Naive B cell (primary cell): ENCODE measurements around the gene PAF1. TPM values are rescaled to one million over a fixed set of nuclear protein-coding genes. Genes with fewer than 3 reads are reported as not detected.

Experiments
- ATAC-seq, 2 donors: fragments of 150-1000 bp; cut with Tn5 transposase; 2 replicates each; pipeline ENCODE4 v1.10.0; 2021; ENCODE audit warnings: low read depth in 2 of 2, mild to moderate bottlenecking in 2 of 2, moderate library complexity in 2 of 2
- DNase-seq: peaks from one replicate; pipeline ENCODE4 v3.0.0; 2022
- H3K27ac Mint-ChIP-seq, 6 donors: one replicate each; pipeline ENCODE4 v1.8.0; 2020 to 2022; ENCODE audit warnings: mild to moderate bottlenecking in 6 of 6, mixed read lengths in 6 of 6, moderate library complexity in 5 of 6, inconsistent platforms in 2 of 6
- H3K27me3 Mint-ChIP-seq, 3 donors: one replicate each; pipeline ENCODE4 v1.8.0; 2021 to 2022; ENCODE audit warnings: mixed read lengths in 3 of 3, mild to moderate bottlenecking in 1 of 3
- H3K36me3 Mint-ChIP-seq, 2 donors: one replicate each; pipeline ENCODE4 v1.8.0; 2020 to 2022; ENCODE audit warnings: mixed read lengths in 2 of 2, inconsistent platforms in 1 of 2, mild to moderate bottlenecking in 1 of 2
- H3K4me1 Mint-ChIP-seq, 3 donors: one replicate each; pipeline ENCODE4 v1.8.0; 2020 to 2022; ENCODE audit warnings: mixed read lengths in 3 of 3, inconsistent platforms in 1 of 3, mild to moderate bottlenecking in 1 of 3, moderate library complexity in 1 of 3
- H3K4me3 Mint-ChIP-seq, 8 donors: one replicate each; pipeline ENCODE4 v1.8.0; 2020 to 2022; ENCODE audit warnings: mild to moderate bottlenecking in 8 of 8, mixed read lengths in 8 of 8, moderate library complexity in 8 of 8, inconsistent platforms in 2 of 8
- H3K9me3 Mint-ChIP-seq, 7 donors: one replicate each; pipeline ENCODE4 v1.8.0; 2020 to 2022; ENCODE audit warnings: mixed read lengths in 7 of 7, mild to moderate bottlenecking in 5 of 7, inconsistent platforms in 2 of 7, moderate library complexity in 1 of 7
- polyA plus RNA-seq, 6 donors: library from polyadenylated mRNA; unstranded; fragments of 300-500 nt; fragmentation: Illumina TruSeq; gene quantifications; one replicate each; pipeline ENCODE4 v1.2.3, GENCODE V29; 2021; ENCODE audit warnings: low read depth in 6 of 6

The PAF1 gene
- polyA plus RNA-seq, 6 donors from 2014 or later: 11.6 to 62.4 (median 41.0) TPM

DNA sequence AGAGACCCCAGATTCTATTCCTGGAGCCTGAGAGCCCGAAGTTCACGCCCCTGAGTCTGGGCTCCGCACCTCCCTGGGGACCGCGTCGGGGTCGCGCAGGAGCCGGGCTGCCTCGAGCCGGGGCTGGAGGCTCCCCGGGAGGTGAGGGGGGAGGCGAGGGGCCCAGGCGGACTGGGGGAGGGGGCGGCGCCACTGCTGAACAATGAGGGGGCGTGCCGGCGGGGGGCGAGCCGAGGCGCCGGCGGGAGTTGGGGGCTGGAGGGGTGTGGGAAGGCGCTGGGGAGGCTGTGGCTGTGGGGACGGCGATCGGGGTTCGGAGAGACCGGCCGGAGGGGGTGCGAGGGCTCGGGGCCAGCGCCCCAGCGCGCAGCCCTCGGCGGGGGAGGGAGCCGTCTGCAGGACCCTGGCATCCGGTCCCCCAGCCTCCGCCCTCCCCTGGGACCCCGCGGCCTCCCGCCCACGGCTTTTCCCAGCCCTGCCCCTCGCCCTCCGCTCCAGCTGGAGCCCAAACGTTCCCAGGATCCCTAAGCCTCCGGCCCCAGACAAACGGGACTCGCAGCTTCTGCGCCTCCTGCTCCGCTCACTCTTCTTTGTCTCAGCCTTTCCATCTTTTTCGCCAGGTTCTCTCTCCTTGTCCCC lies 22.5 kb upstream of the PAF1 start:
- DNase-seq (no peak), ATAC-seq (no peak)
- peaks cover 0 to 2% (median 1%) of the 10 kb centered on the region in 7 donors for H3K9me3 Mint-ChIP-seq
- H3K4me1 Mint-ChIP-seq: peaks cover 41 to 54% (median 51%) of the 10 kb centered on the region in 3 donors
- H3K36me3 Mint-ChIP-seq: peaks cover 7 to 8% of the 10 kb centered on the region in 2 donors
- peaks cover 0 to 7% (median 0%) of the 10 kb centered on the region in 3 donors for H3K27me3 Mint-ChIP-seq
- peak overlapping the region; percentile 85 to 100 (median 98) for H3K27ac Mint-ChIP-seq
- peak overlapping the region; percentile 83 to 99 (median 96) for H3K4me3 Mint-ChIP-seq

DNA sequence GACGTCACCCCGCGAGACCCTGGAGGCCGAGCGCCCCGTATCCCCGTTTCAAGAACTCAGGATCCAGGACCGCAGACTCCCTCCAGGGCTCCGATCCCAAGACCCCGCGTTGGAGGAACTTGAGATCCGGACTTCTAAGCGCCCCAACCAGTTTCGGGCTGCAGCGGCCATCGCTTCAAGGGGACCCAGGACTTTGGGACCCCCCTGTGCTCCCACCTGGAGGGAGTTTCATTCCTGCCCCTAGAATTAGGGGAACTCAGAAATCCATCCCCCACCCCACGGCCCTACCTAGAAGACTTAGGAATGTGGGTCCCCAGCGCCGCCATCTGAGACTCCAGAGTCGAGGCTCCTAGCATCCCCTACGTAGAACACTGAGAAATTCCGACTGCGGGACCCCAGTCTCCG lies 22.0 kb upstream of the PAF1 start:
- peak overlapping the region; percentile 68 to 100 (median 99) for H3K27ac Mint-ChIP-seq
- ATAC-seq: no peak

DNA sequence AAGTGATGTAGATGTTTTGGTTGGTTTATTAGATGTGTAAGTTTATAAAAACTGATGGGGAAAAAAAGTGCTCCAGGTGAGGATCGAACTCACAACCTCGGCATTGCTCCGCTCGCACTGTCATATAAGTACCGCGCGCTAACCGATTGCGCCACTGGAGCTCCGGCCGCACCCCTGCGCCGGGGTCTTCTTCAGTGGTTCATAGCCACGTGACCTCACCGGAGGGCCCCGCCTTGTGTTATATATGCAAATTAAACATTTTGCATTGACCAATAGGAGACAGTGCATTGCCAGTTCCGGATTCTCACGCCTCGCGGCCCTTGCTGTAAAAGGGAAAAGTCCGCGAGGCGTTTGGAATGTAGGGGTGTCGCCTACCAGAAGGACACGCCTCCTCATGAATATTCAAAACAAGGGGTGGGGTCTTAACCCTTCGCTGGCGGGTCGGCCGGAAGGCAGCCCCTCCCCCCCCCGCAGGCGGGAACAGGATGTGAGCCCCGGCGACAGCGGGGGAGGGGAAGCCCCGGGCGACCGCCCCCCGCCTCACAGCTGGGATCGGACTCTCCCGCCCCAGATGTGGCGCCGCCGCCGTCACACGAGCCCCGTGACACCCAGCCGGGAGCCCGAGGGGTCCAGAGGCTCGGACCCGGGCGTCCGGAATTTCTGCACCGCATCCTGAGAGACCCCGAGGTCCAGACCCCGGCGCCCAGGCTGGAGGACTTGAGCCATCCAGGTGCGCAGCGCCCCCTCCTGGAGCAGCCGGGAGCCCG lies 21.4 kb upstream of the PAF1 start, which contains the start of gene PLEKHG2:
PLEKHG2 (plus strand) TSS at position 570 of the 767 bp plus-strand sequence. CDS start 1,418 bp downstream, outside the sequence.
- Mint-ChIP-seq H3K4me3 (peak within 1 kb of the TSS; percentile 83 to 99 (median 96)), H3K36me3 (peaks cover 8 to 18% of the 10 kb centered on the region in 2 donors), H3K9me3 (peaks cover 0 to 2% (median 1%) of the 10 kb centered on the region in 7 donors), H3K4me1 (peaks cover 41 to 63% (median 51%) of the 10 kb centered on the region in 3 donors), H3K27ac (peak within 1 kb of the TSS; percentile 98 to 100 (median 100)), H3K27me3 (peaks cover 0 to 7% (median 0%) of the 10 kb centered on the region in 3 donors)
- DNase-seq (peak; percentile 98), ATAC-seq (peak; percentile 56 to 58)

More for the DNA sequence above, 22.0 kb upstream of the PAF1 start:
- H3K27me3 Mint-ChIP-seq: peaks cover 0 to 7% (median 0%) of the 10 kb centered on the region in 3 donors
- no peak for DNase-seq
- H3K9me3 Mint-ChIP-seq: peaks cover 0 to 2% (median 1%) of the 10 kb centered on the region in 7 donors
- H3K4me3 Mint-ChIP-seq: peak overlapping the region; percentile 83 to 99 (median 96)
- peaks cover 7 to 14% of the 10 kb centered on the region in 2 donors for H3K36me3 Mint-ChIP-seq
- peaks cover 43 to 60% (median 54%) of the 10 kb centered on the region in 3 donors for H3K4me1 Mint-ChIP-seq

DNA sequence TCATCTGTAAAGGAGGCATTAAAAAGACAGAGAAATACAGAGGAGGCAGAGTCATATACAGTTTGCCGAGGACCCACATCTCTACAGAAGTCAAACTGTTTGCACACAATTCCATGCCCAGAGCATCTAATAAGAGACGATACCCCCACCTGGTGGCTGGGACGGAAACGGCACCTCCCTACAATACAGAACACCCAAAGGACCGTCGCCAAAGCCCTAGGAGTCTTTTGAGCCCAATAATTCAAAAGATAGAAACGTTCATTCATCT lies 20.9 kb upstream of the PAF1 start:
- Mint-ChIP-seq H3K4me1 (peaks cover 41 to 68% (median 49%) of the 10 kb centered on the region in 3 donors), H3K27ac (peak overlapping the region; percentile 98 to 100 (median 100)), H3K27me3 (peaks cover 0 to 7% (median 0%) of the 10 kb centered on the region in 3 donors), H3K9me3 (peaks cover 0 to 2% (median 1%) of the 10 kb centered on the region in 7 donors), H3K4me3 (peak overlapping the region; percentile 83 to 99 (median 96)), H3K36me3 (peaks cover 13 to 18% of the 10 kb centered on the region in 2 donors)
- ATAC-seq: peak; percentile 28 to 31
- DNase-seq: peak; percentile 93

DNA sequence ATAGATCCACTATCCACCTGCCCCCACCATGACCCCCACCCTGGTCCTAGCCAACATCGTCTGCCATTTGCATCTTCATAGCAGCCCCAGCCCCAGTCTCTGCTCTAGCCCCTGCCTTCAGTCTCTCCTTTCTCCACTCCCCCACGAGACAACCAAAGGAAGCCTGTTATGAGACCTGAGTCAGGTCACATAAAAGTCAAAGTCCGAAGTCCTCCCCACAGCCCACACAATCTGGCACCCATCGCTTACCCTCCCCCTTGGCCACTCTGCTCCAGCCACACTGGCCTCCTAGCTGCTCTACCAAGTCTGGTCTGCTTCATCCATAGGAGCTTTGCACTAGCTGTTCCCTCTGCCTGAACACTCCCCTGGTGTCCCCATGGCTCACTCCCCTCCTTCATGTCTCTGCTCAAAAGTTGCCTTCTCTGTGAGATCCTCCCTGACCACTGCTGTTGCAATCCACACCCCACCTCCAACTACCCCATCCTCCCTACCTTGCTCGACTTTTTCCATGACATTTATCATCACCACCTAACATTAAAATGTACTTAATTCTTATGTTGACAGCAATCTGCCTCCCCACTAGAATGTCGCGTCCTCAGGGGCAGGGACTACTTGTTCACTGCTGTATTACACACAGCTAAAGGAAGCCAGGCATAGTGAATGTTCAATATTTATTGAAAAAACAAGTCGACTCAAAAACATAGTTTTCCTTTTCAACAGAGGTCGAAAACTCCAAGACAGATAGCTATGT lies 20.4 kb upstream of the PAF1 start:
- peaks cover 0 to 7% (median 0%) of the 10 kb centered on the region in 3 donors for H3K27me3 Mint-ChIP-seq
- DNase-seq (peak; percentile 45), ATAC-seq (no peak)
- peaks cover 42 to 70% (median 51%) of the 10 kb centered on the region in 3 donors for H3K4me1 Mint-ChIP-seq
- H3K36me3 Mint-ChIP-seq: peaks cover 13 to 18% of the 10 kb centered on the region in 2 donors
- peak overlapping the region; percentile 98 to 100 (median 100) for H3K27ac Mint-ChIP-seq
- peaks cover 0 to 2% (median 1%) of the 10 kb centered on the region in 7 donors for H3K9me3 Mint-ChIP-seq
- peak overlapping the region; percentile 83 to 99 (median 96) for H3K4me3 Mint-ChIP-seq

DNA sequence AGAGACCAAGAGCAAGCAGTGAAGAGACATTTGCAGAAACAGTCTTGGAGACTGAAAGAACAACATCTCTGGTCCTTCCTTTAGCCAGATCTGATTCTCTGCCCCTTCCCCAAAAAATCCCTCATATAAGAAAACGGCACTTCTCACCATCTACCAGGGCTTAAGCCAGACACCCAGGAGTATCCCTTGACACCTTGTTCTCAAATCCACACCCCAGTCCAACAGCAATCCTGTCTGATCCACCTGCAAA lies 19.9 kb upstream of the PAF1 start:
- ATAC-seq: no peak
- DNase-seq: no peak
- Mint-ChIP-seq H3K9me3 (peaks cover 0 to 2% (median 1%) of the 10 kb centered on the region in 7 donors), H3K4me3 (peak overlapping the region; percentile 83 to 99 (median 96)), H3K27me3 (peaks cover 0 to 7% (median 0%) of the 10 kb centered on the region in 3 donors), H3K36me3 (peaks cover 13 to 18% of the 10 kb centered on the region in 2 donors), H3K4me1 (peaks cover 47 to 74% (median 55%) of the 10 kb centered on the region in 3 donors), H3K27ac (peak overlapping the region; percentile 98 to 100 (median 100))

DNA sequence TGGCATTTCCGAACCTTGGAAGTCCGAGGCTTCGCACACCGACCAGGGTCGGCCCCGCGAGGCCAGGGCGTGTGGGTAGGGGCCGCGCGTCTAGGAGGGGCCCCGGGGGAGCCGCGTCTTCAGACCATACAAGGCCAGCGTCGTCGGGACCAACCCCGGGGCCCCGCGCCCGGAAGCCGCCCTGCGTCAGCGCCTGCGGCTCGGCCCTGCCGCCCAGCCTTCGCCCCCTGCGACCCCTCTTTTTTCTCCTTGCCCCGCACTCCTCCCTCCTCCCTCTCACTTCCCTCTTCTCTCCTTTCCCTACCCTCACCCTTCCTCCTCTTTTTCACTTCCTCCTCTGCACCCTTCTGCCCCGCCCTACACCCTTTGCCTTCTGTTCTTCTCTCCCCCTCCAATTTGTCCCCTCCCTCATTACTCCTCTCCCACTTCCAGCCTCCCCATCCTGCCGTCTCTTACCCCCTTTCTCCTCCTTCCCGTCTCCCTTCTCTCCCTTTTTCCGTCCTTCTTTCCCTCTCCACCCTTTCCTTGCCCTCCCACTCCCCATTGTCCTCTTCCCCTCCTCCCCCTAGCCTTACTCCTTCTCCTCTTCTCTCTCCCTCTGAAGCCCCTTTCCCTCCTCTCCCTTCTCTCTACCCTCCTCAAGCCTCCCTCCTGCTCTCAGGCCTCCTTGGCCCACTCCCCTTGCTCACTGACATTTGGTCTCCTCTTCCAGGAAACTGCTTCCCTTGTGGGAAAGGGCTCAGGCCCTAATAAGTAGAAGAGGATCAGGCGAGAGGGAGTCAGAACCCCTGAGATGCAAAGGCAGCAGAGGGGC lies 19.3 kb upstream of the PAF1 start:
- peaks cover 0 to 7% (median 0%) of the 10 kb centered on the region in 3 donors for H3K27me3 Mint-ChIP-seq
- peaks cover 13 to 18% of the 10 kb centered on the region in 2 donors for H3K36me3 Mint-ChIP-seq
- ATAC-seq (peak; percentile 33 to 37), DNase-seq (peak; percentile 93)
- H3K4me1 Mint-ChIP-seq: peaks cover 52 to 75% (median 56%) of the 10 kb centered on the region in 3 donors
- H3K9me3 Mint-ChIP-seq: peaks cover 0 to 2% (median 1%) of the 10 kb centered on the region in 7 donors
- H3K27ac Mint-ChIP-seq: peak overlapping the region; percentile 98 to 100 (median 100)
- H3K4me3 Mint-ChIP-seq: peak overlapping the region; percentile 83 to 99 (median 96)

DNA sequence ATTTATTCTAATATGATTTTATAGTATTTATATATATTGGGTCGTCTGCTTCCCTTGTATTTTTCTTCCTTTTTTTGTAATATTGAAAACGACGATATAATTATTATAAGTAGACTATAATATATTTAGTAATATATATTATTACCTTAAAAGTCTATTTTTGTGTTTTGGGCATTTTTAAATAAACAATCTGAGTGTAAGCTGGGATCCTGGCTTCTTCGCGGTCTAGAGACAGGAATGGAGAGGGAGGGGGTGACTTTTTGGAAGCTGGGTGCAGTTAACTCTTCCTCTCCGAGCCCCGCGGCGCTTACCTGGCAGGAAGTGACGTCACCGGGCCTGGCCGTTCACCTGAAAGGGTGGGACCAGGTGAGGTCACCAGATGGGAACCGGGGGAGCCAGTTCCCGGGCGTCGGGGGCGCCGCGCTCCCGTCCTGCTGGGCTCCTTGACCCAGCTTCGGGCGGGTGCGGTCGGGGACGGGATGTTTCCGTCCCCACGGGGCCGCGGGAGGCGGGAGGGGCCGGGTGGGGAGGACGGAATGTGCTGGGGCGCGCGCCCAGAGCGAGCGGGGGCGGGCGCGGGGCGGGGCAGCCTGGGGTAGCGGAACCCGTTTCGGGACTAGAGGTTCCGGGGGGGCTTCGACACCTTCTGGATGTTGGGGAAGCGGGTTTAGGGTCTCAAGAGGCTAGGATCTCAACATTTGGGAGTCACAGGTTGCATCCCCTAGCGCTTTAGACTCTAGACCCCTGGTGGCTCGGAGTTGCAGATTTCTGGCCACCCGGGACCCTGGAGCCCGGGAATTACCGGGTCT lies 18.5 kb upstream of the PAF1 start:
- H3K27me3 Mint-ChIP-seq: peaks cover 0 to 7% (median 0%) of the 10 kb centered on the region in 3 donors
- H3K27ac Mint-ChIP-seq: peak overlapping the region; percentile 98 to 100 (median 100)
- ATAC-seq (peak; percentile 5), DNase-seq (peak; percentile 81)
- H3K4me3 Mint-ChIP-seq: peak overlapping the region; percentile 83 to 99 (median 98)
- peaks cover 0 to 2% (median 1%) of the 10 kb centered on the region in 7 donors for H3K9me3 Mint-ChIP-seq
- H3K4me1 Mint-ChIP-seq: peaks cover 56 to 73% (median 57%) of the 10 kb centered on the region in 3 donors
- peaks cover 13 to 18% of the 10 kb centered on the region in 2 donors for H3K36me3 Mint-ChIP-seq

DNA sequence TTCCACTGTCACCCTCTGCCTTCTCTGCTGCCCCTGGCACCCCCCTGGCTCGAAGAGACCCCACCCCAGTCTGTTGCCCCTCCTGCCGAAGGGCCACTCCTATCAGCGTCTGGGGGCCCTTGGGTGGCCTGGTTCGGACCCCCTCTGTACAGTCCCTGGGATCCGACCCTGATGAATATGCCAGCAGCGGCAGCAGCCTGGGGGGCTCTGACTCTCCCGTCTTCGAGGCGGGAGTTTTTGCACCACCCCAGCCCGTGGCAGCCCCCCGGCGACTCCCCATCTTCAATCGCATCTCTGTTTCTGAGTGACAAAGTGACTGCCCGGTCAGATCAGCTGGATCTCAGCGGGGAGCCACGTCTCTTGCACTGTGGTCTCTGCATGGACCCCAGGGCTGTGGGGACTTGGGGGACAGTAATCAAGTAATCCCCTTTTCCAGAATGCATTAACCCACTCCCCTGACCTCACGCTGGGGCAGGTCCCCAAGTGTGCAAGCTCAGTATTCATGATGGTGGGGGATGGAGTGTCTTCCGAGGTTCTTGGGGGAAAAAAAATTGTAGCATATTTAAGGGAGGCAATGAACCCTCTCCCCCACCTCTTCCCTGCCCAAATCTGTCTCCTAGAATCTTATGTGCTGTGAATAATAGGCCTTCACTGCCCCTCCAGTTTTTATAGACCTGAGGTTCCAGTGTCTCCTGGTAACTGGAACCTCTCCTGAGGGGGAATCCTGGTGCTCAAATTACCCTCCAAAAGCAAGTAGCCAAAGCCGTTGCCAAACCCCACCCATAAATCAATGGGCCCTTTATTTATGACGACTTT lies 17.7 kb upstream of the PAF1 start:
- DNase-seq: no peak
- H3K27ac Mint-ChIP-seq: peak overlapping the region; percentile 98 to 100 (median 100)
- H3K36me3 Mint-ChIP-seq: peaks cover 13 to 18% of the 10 kb centered on the region in 2 donors
- H3K4me3 Mint-ChIP-seq: peak overlapping the region; percentile 83 to 98 (median 97)
- H3K27me3 Mint-ChIP-seq: peaks cover 0 to 7% (median 0%) of the 10 kb centered on the region in 3 donors
- peaks cover 48 to 73% (median 54%) of the 10 kb centered on the region in 3 donors for H3K4me1 Mint-ChIP-seq
- ATAC-seq: no peak
- peaks cover 0 to 2% (median 1%) of the 10 kb centered on the region in 7 donors for H3K9me3 Mint-ChIP-seq

DNA sequence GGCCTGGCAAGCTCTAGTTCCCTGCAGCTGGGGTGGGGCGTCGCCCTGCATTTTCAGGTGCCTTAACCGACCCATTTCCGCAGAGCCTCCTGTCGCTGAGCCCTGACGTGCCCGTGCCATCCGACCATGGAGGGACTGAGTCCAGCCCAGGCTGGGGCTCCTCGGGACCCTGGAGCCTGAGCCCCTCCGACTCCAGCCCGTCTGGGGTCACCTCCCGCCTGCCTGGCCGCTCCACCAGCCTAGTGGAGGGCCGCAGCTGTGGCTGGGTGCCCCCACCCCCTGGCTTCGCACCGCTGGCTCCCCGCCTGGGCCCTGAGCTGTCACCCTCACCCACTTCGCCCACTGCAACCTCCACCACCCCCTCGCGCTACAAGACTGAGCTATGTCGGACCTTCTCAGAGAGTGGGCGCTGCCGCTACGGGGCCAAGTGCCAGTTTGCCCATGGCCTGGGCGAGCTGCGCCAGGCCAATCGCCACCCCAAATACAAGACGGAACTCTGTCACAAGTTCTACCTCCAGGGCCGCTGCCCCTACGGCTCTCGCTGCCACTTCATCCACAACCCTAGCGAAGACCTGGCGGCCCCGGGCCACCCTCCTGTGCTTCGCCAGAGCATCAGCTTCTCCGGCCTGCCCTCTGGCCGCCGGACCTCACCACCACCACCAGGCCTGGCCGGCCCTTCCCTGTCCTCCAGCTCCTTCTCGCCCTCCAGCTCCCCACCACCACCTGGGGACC lies 16.9 kb upstream of the PAF1 start:
- peak; percentile 1 to 2 for ATAC-seq
- Mint-ChIP-seq H3K9me3 (peaks cover 0 to 2% (median 1%) of the 10 kb centered on the region in 7 donors), H3K27me3 (peaks cover 0 to 7% (median 0%) of the 10 kb centered on the region in 3 donors), H3K27ac (peak overlapping the region; percentile 98 to 100 (median 100)), H3K4me3 (peak overlapping the region; percentile 83 to 98 (median 97)), H3K36me3 (peaks cover 13 to 18% of the 10 kb centered on the region in 2 donors), H3K4me1 (peaks cover 49 to 76% (median 55%) of the 10 kb centered on the region in 3 donors)
- peak; percentile 79 for DNase-seq
